Neural cell (in vitro differentiated cells): ENCODE measurements around the gene COX14.

Source experiments
- EP300 ChIP-seq: fragments of 450-650 bp; conservative IDR thresholded peaks from 2 replicates; pipeline ENCODE4 v1.6.1; 2014; ENCODE audit warnings: antibody characterized with exemption, mild to moderate bottlenecking, moderate library complexity; ENCODE audit not compliant: poor library complexity, severe bottlenecking
- MXI1 ChIP-seq: fragments of 450-650 bp; conservative IDR thresholded peaks from 2 replicates; pipeline ENCODE4 v1.6.1; 2014; ENCODE audit warnings: antibody characterized with exemption, mild to moderate bottlenecking; ENCODE audit not compliant: poor library complexity, severe bottlenecking
- POLR2AphosphoS5 ChIP-seq: IDR thresholded peaks from 2 replicates; pipeline ENCODE4 v1.6.1; 2012
- RAD21 ChIP-seq: fragments of 450-650 bp; conservative IDR thresholded peaks from 2 replicates; pipeline ENCODE4 v1.6.1; 2014; ENCODE audit warnings: antibody characterized with exemption, mild to moderate bottlenecking, moderate library complexity
- TF ChIP-seq, protein P1 (sequence below): fragments of 450-650 bp; IDR thresholded peaks from 2 replicates; pipeline ENCODE4 v1.5.1; 2014; ENCODE audit warnings: antibody characterized with exemption, mild to moderate bottlenecking, moderate library complexity; ENCODE audit not compliant: poor library complexity, severe bottlenecking

DNA sequence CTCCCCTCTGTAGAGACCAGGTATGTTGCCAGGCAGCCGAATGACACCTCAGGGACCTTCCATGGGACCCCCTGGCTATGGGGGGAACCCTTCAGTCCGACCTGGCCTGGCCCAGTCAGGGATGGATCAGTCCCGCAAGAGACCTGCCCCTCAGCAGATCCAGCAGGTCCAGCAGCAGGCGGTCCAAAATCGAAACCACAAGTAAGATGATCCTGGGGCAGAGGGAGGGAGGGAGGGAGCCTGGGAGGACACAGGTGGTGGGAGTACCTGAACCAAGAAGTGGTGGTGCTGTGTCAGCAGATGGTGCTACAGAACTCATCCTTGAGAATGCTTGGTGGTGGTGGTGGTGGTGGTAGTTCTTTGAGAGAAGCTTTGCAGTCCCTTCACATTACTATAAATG is 25.9 kb upstream of the COX14 start:
- TF ChIP-seq POLR2AphosphoS5 (no peak), MXI1 (no peak), EP300 (no peak), RAD21 (no peak)
- TF ChIP-seq, protein P1, sequence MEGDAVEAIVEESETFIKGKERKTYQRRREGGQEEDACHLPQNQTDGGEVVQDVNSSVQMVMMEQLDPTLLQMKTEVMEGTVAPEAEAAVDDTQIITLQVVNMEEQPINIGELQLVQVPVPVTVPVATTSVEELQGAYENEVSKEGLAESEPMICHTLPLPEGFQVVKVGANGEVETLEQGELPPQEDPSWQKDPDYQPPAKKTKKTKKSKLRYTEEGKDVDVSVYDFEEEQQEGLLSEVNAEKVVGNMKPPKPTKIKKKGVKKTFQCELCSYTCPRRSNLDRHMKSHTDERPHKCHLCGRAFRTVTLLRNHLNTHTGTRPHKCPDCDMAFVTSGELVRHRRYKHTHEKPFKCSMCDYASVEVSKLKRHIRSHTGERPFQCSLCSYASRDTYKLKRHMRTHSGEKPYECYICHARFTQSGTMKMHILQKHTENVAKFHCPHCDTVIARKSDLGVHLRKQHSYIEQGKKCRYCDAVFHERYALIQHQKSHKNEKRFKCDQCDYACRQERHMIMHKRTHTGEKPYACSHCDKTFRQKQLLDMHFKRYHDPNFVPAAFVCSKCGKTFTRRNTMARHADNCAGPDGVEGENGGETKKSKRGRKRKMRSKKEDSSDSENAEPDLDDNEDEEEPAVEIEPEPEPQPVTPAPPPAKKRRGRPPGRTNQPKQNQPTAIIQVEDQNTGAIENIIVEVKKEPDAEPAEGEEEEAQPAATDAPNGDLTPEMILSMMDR = peak; percentile 13
